SIG-M5 treated with dmso at 0.1 percent for 504 hours (cell line): Measurements from ENCODE around the gene DNAJC16.
"Not testable (repeated sequence)": the region's sequence is repeated elsewhere in the genome, so short reads cannot be mapped to it uniquely, and the experiment has no call there.

Source experiments
- DNase-seq: peaks from one replicate; lab custom pipeline; 2025; ENCODE audit not compliant: unreplicated experiment; lab: John Stamatoyannopoulos, UW

DNAJC16 gene

GRCh38 chr1:15526490-15527339 is at the start of gene DNAJC16:
Gene DNAJC16, plus strand, starts transcription at chr1:15526848. Its CDS starts 2,258 bp downstream, at chr1:15529106.
- DNase-seq, result peak; percentile 99

GRCh38 chr1:15476927-15477326 is 49.7 kb upstream of the DNAJC16 start:
- no peak for DNase-seq

- DNase-seq, result no peak
Measured at GRCh38 chr1:15477646-15478212, 48.9 kb upstream of the DNAJC16 start.

GRCh38 chr1:15479654-15480347 is 46.8 kb upstream of the DNAJC16 start:
- DNase-seq, result no peak

GRCh38 chr1:15482455-15482854 is 44.2 kb upstream of the DNAJC16 start:
- not testable (repeated sequence) for DNase-seq

- not testable (repeated sequence) for DNase-seq
Measured at GRCh38 chr1:15482983-15483543, 43.6 kb upstream of the DNAJC16 start.

GRCh38 chr1:15483971-15484370 is 42.7 kb upstream of the DNAJC16 start:
- no peak for DNase-seq

- not testable (repeated sequence) for DNase-seq
Measured at GRCh38 chr1:15484443-15484842, 42.2 kb upstream of the DNAJC16 start.

- DNase-seq, result no peak
Measured at GRCh38 chr1:15485636-15486035, 41.0 kb upstream of the DNAJC16 start.

- not testable (repeated sequence) for DNase-seq
Measured at GRCh38 chr1:15486844-15487610, 39.6 kb upstream of the DNAJC16 start.

GRCh38 chr1:15488371-15488770 is 38.3 kb upstream of the DNAJC16 start:
- DNase-seq, result no peak

- no peak for DNase-seq
Measured at GRCh38 chr1:15489052-15489736, 37.5 kb upstream of the DNAJC16 start.

GRCh38 chr1:15491010-15491409 is 35.6 kb upstream of the DNAJC16 start:
- DNase-seq, result not testable (repeated sequence)

GRCh38 chr1:15492596-15492995 is 34.1 kb upstream of the DNAJC16 start:
- DNase-seq, result no peak

- no peak for DNase-seq
Measured at GRCh38 chr1:15493869-15494390, 32.7 kb upstream of the DNAJC16 start.

GRCh38 chr1:15500184-15501178 is 26.2 kb upstream of the DNAJC16 start:
- DNase-seq, result no peak

GRCh38 chr1:15501208-15502032 is 25.2 kb upstream of the DNAJC16 start:
- DNase-seq, result peak; percentile 48

- DNase-seq, result no peak
Measured at GRCh38 chr1:15504436-15504835, 22.2 kb upstream of the DNAJC16 start.
